Calu3 (cell line): ENCODE data around the gene ITGA2B. TPM values are rescaled to one million over a fixed set of nuclear protein-coding genes. Genes with fewer than 3 reads are reported as not detected.

Experiments
- BruUV-seq: library from RNA; stranded (reverse); fragments of 400-500 nt; replicated peaks from 2 replicates; lab custom pipeline; 2021; lab: Mats Ljungman, UMichigan
- CTCF ChIA-PET: fragments of 300-600 bp; sonication (Branson Sonifier 250); formaldehyde crosslinking; loops from one replicate; lab custom pipeline; 2022; ENCODE audit warnings: antibody characterized with exemption; lab: Charles Lee
- DNase-seq: peaks from one replicate; pipeline ENCODE4 v3.0.0; 2022
- H3K27ac Mint-ChIP-seq: one replicate; pipeline ENCODE4 v1.8.0; 2022; ENCODE audit warnings: mixed read lengths; ENCODE audit not compliant: unreplicated experiment
- H3K27me3 Mint-ChIP-seq: one replicate; pipeline ENCODE4 v1.8.0; 2022; ENCODE audit warnings: mixed read lengths; ENCODE audit not compliant: unreplicated experiment
- H3K36me3 Mint-ChIP-seq: one replicate; pipeline ENCODE4 v1.8.0; 2022; ENCODE audit warnings: mild to moderate bottlenecking, moderate library complexity, mixed read lengths; ENCODE audit not compliant: insufficient read depth, unreplicated experiment
- H3K4me1 Mint-ChIP-seq: one replicate; pipeline ENCODE4 v1.8.0; 2022; ENCODE audit warnings: mild to moderate bottlenecking, low read depth, mixed read lengths; ENCODE audit not compliant: unreplicated experiment
- H3K4me3 Mint-ChIP-seq: one replicate; pipeline ENCODE4 v1.8.0; 2022; ENCODE audit warnings: mild to moderate bottlenecking, low read depth, moderate library complexity, mixed read lengths; ENCODE audit not compliant: unreplicated experiment
- H3K9me3 Mint-ChIP-seq: one replicate; pipeline ENCODE4 v1.8.0; 2022; ENCODE audit warnings: low read depth, mixed read lengths; ENCODE audit not compliant: unreplicated experiment
- CTCF ChIP-seq: fragments of 200-600 bp; IDR thresholded peaks from one replicate; pipeline ENCODE4 v1.8.0; 2022; ENCODE audit warnings: antibody characterized with exemption; ENCODE audit not compliant: unreplicated experiment
- intact Hi-C: fragments of 100-400 bp; cut with micrococcal nuclease; formaldehyde crosslinking; loops from one replicate; pipeline ENCODE4 v1.10.0; 2022; ENCODE audit not compliant: unreplicated experiment
- total RNA-seq: library from RNA; stranded (reverse); gene quantifications from 2 replicates; pipeline ENCODE4 v1.2.3, GENCODE V29; 2022

ITGA2B gene
- total RNA-seq, 1 experiment from 2014 or later, result 1.6 TPM

DNA sequence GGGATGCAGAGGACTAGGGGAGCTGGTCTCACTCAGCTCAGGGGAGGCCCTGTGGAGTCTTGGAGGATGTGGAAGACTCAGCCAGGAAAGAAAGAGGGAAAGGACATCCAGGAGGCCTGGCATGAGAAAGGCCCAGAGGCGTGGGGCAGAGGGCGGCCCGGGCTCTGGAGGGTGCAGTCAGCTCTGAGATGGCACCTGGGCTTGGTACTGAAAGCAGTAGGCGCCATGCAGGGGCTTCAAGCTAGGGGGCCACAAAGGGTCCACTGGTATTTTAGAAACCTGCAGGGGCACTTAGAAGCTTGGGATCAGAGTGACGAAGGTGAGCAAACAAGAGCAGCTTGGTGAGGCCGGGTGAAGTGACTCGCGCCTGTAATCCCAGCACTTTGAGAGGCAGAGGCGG is 31.4 kb downstream of the ITGA2B start:
- H3K36me3 Mint-ChIP-seq, result peaks cover 4% of the 10 kb centered on the region
- DNase-seq, result no peak
- BruUV-seq, result no TSS peak
- H3K27ac Mint-ChIP-seq, result no peak overlapping the region
- CTCF ChIA-PET, result interaction anchor here (0.6 to 2.1 kb wide), 5 partner anchors 9 to 212 kb away, joined by 3 to 6 read pairs (median 3); no protein-coding TSS in a partner anchor
- peaks cover 10% of the 10 kb centered on the region for H3K4me1 Mint-ChIP-seq
- H3K4me3 Mint-ChIP-seq, result no peak overlapping the region
- H3K27me3 Mint-ChIP-seq, result peaks cover 75% of the 10 kb centered on the region
- intact Hi-C loops, result no loop called here
- no peaks in the 10 kb centered on the region for H3K9me3 Mint-ChIP-seq
- no peak for TF ChIP-seq CTCF

- CTCF ChIA-PET, result interaction anchor here (1.1 to 1.7 kb wide), 5 partner anchors 9 to 334 kb away, joined by 3 to 9 read pairs (median 6); partner anchors contain the start of gene CCDC43
- H3K36me3 Mint-ChIP-seq, result peaks cover 14% of the 10 kb centered on the region
- no peak overlapping the region for H3K27ac Mint-ChIP-seq
- peak; percentile 50 for DNase-seq
- no peak overlapping the region for H3K4me3 Mint-ChIP-seq
- no TSS peak for BruUV-seq
- no peaks in the 10 kb centered on the region for H3K9me3 Mint-ChIP-seq
- H3K27me3 Mint-ChIP-seq, result peaks cover 58% of the 10 kb centered on the region
- TF ChIP-seq CTCF, result peak; percentile 22
- H3K4me1 Mint-ChIP-seq, result peaks cover 10% of the 10 kb centered on the region
- intact Hi-C loops, result no loop called here
Observed at GRCh38 chr17:44356241-44356640, 33.2 kb downstream of the ITGA2B start.

DNA sequence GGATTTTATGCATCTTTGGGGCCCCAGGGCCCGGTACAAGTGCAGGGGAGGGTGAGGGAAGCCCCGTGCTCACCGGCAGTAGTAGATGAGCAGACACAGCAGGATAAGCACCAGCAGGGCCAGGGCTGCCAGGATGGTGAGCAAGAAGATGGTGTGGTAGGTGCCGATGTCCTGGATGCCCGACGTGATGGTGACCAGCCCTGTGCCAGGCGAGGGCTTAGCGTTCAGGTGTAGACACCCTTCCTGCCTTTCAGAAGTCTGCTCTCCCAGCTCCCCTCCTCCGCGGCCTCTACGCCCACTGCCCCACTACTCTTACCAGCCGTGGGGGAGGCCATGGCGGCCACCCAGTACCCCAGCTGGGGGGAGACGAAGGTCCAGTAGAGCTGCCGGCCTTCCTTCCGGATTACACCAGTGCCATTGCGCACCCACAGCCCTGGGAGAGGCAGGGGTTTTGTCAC is 33.8 kb downstream of the ITGA2B start:
- CTCF ChIA-PET, result interaction anchor here (0.5 to 1.7 kb wide), 5 partner anchors 8 to 798 kb away, joined by 3 to 9 read pairs (median 6); partner anchors contain the start of gene CCDC43
- Mint-ChIP-seq H3K27ac (no peak overlapping the region), H3K4me1 (peaks cover 8% of the 10 kb centered on the region), H3K36me3 (peaks cover 14% of the 10 kb centered on the region), H3K4me3 (no peak overlapping the region), H3K9me3 (no peaks in the 10 kb centered on the region), H3K27me3 (peaks cover 53% of the 10 kb centered on the region)
- BruUV-seq, result no TSS peak
- intact Hi-C loops, result no loop called here
- DNase-seq, result no peak
- no peak for TF ChIP-seq CTCF

- TF ChIP-seq CTCF, result peak; percentile 12
- no peak for DNase-seq
- H3K4me1 Mint-ChIP-seq, result peaks cover under 1% of the 10 kb centered on the region
- CTCF ChIA-PET, result interaction anchor here (0.5 to 1.6 kb wide), 3 partner anchors 168 to 799 kb away, joined by 3 to 9 read pairs (median 4); partner anchors contain the start of gene CCDC43
- intact Hi-C loops, result no loop called here
- no peaks in the 10 kb centered on the region for H3K9me3 Mint-ChIP-seq
- peak overlapping the region; percentile 32 for H3K4me3 Mint-ChIP-seq
- no peak overlapping the region for H3K27ac Mint-ChIP-seq
- H3K27me3 Mint-ChIP-seq, result peaks cover 45% of the 10 kb centered on the region
- BruUV-seq, result no TSS peak
- H3K36me3 Mint-ChIP-seq, result peaks cover 14% of the 10 kb centered on the region
Observed at GRCh38 chr17:44354582-44355561, 34.6 kb downstream of the ITGA2B start.
